COR-L47 (cell line): Measurements from ENCODE around the gene CCT8.
A peak's percentile ranks its signal among the peaks of the same experiment; 100 is the strongest.

ENCODE experiments used
- DNase-seq: peaks from one replicate; lab custom pipeline; 2025; lab: John Stamatoyannopoulos, UW

Gene CCT8, protein sequence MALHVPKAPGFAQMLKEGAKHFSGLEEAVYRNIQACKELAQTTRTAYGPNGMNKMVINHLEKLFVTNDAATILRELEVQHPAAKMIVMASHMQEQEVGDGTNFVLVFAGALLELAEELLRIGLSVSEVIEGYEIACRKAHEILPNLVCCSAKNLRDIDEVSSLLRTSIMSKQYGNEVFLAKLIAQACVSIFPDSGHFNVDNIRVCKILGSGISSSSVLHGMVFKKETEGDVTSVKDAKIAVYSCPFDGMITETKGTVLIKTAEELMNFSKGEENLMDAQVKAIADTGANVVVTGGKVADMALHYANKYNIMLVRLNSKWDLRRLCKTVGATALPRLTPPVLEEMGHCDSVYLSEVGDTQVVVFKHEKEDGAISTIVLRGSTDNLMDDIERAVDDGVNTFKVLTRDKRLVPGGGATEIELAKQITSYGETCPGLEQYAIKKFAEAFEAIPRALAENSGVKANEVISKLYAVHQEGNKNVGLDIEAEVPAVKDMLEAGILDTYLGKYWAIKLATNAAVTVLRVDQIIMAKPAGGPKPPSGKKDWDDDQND

DNA sequence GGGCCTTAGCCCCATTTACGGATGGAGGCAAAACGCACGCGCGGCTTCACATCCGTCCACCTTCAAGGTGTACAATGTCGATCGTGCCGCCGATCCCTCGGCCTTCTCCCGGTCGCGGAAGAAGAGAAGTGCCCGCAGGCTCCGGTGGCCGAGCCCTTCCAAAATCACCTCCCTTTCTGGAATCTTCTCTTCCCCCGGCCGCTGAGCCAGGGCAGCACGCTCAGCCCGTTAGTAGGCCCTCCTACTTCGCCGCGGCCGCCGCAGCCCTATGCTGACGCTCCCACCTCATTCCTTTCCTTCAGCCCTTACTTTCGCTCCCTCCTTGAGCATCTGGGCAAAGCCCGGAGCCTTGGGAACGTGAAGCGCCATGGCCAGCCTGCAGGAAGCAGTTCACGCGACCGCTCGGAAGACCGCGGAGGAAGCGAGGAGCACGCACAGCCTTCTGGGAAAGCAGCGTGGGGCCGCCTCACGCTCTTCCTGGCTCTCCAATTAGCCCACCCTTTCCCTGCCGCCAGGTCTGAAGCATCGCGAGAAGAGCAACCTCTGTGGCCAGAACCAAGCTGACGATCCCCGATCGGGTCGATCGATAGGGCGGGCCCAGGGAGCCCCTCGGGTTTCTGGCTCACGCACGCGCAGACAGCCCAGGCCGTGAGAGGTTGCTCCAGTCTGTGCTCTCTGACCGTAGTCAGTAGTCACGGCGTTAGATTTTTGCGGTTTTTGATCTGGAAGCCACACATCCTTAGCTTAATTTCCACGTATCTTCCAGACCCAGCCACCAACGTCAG is at the start of gene CCT8:
TSS of gene CCT8 (minus strand) at position 427 of the 785 bp plus-strand sequence. CDS start at position 369, 58 bp downstream.
- peak; percentile 99 for DNase-seq

DNA sequence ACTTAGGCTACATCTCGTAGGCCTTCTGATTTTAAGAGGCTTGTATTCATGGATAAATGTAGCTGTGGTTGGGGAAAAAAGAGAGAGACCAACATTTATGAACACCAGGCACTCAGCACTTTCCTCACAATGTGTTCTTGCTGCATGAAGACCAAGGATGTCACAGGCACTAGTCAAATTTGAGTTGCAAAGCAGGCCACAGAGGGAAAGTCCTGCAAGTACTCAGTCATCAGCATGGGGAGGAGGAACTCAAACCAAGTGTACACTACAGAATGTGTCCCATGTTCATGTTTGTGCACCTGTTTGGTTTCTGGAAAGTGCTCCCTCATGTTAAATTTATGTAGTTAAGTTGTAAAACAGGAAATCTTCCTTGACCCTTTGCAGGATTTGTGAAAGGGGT is 48.3 kb upstream of the CCT8 start:
- DNase-seq = no peak

DNA sequence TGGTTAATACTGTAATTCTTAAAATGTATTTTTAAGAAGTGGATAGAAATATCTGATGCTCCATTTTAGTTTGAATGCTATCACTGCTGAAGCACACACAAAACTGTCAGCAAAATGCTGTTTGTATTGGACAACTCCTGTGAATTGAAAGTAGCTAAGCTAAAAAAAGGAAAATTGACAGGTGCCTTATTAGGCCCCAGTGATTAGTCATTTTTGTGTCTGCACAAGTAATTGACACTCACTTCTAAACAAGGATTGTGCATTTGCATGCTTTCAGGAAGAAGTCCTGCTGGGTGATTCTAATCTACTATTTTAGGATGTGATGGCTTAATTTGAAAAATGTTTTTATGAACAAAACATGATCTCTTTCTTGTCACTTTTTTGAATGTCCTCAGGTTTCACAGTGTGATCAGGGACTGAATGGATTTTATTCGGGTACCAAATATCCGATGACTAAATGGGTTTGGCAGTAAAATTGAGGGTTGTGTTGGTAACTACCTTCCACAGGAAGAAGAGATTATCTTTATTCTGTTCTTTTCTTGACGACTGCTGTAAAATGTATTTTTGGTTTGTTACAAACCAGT is 44.0 kb upstream of the CCT8 start:
- peak; percentile 2 for DNase-seq

DNA sequence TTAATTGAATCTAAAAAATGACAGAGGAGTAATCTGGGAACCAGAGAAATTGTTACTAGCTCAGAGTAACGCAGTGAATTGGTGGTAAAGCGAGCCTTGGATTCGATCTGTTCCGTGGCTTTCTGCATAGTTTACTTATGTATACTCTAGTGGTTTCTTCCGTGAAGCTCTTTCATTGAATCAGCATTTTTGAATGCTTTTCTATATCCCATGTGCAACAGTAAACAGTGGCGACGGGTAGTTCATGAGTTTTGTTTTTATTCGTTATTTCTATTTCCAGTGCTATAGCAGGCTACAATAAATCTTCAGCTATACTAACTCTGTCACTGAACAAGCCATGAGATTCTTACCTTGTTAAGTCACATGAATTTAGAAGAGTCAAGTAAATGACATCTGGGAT is 42.5 kb upstream of the CCT8 start:
- no peak for DNase-seq

DNA sequence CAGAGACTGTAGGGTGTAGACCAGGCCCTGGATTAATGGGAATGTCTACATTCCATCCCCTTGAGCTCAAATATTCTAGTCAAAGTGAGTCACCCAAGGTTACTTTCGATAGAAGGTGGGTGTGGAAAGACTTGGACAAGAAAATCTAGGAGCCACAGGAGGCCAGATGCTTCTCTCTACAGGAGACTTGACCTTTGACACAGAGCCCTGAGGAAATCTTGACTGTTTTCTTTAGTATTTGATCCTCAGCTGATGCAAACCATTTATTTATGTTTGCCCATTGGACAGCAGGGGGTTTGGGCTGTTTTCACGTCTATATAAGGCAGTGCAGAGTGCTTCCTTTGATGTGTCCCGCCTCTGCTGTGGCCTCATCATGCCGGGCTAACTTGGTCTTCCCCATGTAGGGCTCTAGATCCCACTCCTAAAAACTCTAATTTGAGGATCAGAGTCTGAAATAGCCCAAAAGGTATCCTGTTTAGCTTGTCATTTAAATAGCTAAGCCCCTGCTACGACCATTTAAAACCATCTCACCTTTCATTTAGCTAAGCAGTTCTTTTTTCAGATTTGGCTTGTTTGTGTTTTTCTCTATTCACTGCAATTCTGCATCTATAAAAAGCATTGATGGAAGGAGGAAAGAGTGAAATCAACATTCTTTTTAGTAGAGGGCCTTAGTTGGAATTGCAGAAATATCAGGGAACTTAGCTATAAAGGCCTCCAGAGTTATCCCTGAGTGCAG is 41.5 kb upstream of the CCT8 start:
- DNase-seq = no peak

DNA sequence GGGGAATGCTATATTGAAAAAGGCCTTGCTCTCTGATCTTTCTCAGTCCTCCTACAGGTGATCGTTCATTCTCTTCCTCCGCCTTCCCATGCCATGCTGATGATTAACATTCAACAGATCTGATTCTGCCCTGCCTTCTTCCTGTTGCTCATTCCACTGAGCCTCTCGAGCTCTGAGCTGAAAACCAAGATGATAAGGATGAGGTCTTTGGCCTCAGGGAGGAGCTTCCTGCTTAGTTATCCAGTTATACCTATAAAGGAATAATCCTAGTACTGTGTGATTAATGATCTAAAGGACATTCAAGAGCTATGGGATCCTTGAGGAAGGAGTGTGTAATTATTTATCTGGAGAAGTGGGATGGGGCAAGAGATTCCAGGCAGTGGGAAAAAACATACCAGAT is 31.8 kb upstream of the CCT8 start:
- DNase-seq = no peak

DNA sequence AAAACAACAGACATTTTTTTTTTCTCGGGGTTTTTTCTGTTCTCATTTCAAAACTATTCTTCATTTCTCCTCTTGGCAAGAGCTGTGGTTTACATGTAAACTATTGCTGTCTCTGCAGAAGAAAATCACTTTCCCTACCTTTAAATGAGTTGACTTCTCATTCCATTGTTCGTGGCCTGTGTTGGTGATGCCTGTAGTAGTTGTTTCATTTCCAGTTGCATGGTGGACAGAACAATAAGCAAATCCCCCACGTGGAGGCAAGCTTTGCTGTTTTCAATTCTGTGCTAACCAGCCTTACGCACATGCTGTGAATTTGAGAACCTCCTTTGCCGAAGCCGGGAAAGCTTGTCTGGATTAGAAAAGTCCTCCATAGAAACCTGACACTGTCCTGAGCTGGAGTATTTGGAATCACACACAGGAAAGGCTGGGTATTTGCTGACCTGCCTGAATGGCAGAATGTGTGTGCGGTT is 30.8 kb upstream of the CCT8 start:
- no peak for DNase-seq

DNA sequence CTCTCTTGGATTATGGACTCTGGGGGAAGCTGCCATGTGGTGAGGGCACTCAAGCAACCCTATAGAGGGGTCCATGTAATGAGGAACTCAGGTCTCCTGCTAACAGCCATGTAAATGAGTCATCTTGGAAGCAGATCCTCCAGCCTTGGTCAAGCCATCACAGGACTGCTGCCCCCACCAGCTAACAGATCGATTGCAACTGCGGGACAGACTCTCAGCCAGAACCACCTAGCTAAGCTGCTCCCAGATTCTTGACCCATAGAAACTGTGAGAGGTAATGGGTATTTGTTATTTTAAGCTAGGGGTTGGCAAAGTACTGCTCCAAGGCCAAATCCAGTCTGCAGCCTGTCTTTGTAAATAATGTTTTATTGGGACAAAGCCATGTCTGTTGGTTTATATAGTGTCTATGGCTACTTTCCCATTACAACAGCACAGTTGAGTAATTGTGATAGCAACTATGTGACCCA is 29.4 kb upstream of the CCT8 start:
- no peak for DNase-seq

DNA sequence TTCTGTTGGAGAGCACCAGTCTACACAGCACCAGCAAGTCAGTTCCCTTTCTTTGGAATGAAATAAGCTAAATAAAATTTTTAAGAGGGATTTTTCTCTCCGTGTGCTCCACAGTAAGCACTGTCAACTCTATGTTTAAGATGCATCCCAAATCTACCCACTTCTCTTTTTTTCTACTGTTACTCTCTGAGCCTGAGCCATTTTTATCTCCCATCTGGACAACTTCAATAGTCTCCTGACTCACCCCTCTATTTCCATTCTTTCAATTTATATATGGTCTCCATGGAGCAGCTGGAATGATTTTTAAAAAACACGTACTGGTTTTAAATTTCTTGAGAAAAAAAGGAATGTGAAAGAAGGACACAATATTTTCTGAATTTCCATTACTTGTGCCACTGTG is 24.7 kb upstream of the CCT8 start:
- no peak for DNase-seq

DNA sequence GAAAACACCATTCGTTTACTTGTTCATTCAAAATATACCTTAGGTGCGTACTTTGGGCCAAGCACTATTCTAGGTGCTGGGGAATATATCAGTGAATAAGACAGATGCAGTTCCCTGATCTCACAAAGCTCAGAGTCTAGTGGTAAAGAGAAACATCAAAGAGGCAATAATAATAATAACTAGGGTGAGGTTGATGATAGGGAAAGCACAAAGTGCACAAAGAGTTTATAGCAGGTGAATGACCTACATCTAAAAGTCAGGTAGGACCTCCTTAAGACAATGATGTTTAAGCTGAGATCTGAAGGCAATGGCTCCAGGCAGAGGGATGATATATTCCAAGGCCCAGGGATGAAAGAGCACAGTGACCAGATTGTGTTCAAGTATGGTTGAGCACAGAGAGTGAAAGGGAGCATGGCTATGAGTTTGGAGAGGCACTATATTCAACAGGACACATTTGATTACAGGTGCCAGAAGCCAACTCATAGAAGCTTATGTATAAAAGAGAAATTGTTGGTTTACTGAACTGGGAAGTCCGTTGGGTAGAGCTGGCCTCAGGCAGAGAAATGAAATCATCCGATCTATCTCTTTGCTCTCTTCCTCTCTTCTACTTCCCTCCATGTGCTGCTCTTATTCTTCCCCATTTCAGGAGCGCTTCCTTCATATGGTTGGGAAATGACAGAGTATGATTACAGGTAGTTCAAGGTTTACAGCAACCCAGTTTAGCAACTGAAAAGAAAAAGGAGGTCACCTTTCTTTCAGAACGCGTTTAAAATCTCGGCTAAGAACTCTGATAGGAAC is 23.0 kb upstream of the CCT8 start:
- DNase-seq = no peak

DNA sequence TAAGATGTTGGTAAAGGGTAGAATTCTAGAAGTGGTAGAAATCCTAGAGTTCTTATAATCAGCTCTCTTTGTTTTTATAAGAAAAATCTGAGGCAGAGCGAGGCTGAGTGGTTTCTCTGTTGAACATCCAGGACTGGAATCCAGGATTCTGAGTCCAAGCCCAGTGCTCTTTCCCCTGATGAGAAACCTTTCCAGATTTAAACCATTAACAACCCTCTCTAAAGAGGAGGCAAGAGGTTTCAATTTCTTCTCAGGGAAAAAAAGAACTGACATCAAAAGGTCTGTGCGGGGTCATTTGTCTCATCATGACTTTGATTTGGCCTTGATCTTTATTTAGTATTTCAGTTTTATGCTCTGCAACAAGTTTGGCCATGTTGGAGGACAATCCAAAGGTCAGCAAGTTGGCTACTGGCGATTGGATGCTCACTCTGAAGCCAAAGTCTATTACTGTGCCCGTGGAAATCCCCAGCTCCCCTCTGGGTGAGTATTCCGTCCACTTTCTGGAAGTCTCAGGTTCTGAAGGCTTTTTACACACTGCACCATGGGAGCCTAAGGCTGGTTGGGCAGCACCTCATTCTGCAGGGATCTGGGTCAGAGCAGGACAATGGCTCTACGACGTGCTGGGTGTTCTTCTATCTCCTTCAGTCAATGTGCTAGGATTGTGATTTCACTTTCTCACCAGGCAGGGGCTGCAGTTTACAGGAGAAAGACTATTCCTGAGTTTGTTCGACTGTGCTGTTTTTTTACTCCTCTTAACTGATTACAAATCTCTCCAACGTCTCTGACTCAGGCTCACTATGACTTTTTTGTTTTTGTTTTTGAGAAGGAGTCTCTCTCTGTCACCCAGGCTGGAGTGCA is 18.9 kb upstream of the CCT8 start:
- DNase-seq = no peak

DNA sequence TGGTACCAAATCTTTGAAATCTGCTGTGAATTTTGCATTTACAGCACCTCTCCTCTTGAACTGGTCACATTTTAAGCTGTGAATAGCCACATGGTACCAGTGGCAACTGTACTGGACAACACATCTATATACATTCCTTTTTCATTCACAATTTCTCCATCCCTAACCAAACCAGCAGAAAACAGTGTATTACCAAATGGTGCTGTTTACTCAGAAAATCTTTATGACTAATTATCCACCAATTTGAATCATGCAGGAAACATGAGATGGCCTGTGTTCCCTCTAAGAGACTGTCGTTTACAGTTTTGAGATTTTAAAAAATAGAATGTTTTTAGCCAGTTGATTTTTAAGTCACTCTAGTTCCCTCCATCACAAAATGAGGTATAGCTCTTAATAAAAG is 17.6 kb upstream of the CCT8 start:
- no peak for DNase-seq

DNA sequence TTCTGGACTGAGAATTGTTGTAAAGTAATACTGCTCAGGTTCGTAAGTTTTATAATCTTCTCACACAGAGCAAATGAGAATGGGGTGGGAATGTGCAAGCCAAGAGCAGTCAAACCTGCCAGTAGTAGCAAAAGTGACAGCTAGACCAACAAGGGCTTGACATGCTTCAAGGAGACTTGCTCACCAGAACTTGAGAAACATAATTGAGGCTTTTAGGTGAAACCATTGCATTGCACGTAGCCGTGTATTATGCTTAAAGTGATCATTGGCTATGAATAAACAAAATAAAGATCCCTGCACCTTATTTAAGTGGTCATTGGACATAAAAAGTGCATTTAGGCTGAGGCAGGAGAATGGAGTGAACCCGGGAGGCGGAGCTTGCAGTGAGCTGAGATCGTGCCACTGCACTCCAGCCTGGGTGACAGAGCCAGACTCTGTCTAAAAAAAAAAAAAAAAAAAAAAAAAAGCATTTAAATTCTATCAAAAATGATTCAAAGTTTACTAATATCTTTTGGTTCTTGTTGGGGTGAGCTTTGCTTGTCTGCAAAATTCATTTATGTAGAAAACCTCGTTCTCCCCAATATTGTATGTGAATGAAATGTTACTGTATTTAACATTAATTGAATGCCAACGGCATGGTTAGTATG is 11.8 kb upstream of the CCT8 start:
- no peak for DNase-seq

DNA sequence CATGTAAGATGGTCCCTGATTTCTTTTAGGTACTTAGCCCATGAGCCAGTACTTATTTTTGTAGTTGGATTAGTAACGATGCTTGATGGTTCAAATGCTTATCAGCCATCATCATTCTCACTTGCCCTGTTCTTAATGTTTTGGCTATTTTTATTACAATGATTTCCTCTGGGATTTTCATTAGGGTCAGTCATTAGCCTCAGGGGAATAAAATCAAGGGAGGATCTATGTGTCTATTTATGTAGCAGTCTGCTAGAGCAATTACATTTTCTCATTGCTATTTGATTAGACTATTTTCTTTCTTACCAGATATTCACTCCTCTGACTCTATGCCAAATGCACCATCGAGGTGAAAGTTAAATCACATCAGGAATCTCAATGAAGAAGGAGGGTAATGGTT is 10.9 kb upstream of the CCT8 start:
- no peak for DNase-seq

DNA sequence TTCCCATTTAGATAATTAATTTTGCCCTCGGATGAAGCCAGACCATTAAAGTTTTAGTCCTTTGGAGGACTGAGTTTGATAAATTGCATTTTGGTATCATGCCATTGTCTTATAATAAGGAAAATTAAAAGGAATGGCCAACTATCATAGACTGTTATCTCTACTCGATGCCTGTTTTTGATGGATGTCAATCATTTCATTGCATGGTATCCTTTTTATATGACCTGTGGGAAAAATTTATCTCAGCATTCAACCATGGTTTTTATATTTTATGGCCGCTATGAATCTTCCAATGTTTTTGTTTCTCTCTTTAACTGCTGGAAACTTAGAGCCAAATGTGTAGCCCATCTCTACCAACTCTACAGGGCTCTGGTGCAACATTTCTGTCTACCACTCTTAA is 9.9 kb upstream of the CCT8 start:
- DNase-seq = no peak

DNA sequence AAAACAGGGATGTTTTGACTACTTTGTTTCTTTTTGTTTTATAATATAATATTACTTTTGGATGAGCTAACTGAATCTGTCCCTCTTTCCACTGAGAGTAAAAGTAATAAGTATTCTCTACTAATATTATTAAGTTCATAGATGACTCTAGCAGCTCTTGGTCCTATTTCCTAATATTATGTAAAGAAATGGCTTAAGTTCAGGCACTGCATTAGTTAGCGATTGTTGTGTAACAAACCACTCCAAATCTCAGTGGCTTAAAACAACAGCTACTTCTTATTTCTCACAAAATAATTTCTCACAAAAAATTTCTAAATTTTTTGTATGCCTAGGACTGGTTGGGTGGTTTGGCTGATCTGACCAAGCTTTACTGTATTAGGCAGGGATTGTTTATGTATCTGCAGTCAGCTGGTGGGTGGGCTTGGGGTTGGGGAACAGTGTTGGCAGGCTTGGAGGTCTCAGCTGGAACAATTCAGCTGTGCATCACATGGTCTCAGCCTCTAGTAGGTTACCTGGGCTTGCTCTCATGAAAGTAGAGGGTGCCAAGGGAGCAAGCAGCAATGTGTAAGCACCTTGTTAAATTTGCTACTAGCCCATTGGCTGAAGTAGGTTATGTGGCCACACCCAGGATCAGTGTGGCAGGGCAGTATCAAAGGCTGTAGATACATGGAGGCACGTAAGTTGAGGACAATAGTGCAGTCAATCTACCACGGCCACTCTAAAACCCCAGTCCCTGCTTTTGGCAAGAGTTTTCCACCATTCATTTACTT is 8.8 kb upstream of the CCT8 start:
- no peak for DNase-seq

DNA sequence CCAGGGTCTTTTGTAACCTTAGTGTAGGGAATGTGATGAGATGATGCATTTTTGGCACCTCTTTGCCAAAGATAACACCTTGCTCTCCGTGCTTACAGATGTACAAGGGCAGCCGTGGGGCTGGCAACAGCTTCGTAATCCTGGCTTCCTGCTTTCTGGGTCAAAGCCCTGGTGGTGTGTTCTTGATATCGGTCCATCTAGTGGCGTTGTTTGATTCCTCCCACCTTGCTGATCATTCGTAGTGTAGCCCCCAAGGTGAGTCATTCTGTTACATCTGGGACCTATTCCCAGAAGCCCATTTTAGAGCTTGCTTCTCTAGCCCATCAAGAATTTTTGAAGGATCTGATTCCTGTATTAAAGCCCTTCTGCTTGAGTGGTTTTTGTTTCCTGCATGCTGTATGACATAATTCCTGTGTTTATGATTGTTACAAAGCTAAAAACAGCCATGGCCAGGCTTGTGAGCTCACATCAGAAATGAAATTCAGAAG is 7.0 kb upstream of the CCT8 start:
- no peak for DNase-seq
